Thyroid gland (tissue), 4 donors: ENCODE data around the gene ROBO4. TPM values are rescaled to one million over a fixed set of nuclear protein-coding genes. Genes with fewer than 3 reads are reported as not detected.
A peak's percentile ranks its signal among the peaks of the same experiment; 100 is the strongest.

Source experiments
- DNase-seq, 2 donors: peaks; one replicate each; pipeline ENCODE4 v3.0.0-alpha.2; 2019
- H3K27ac ChIP-seq, 3 donors: fragments of 200-600 bp; sonication (generic); 1 replicate in 2 of 3; 2 replicates in 1 of 3; pipeline ENCODE4 v1.5.1; 2016 to 2019; ENCODE audit warnings: mild to moderate bottlenecking in 1 of 3, moderate library complexity in 1 of 3
- H3K27me3 ChIP-seq: fragments of 200-600 bp; sonication (generic); one replicate; pipeline ENCODE4 v1.5.1; 2019
- H3K36me3 ChIP-seq, 2 donors: fragments of 200-600 bp; sonication (generic); one replicate each; pipeline ENCODE4 v1.5.1; 2016 to 2019
- H3K4me1 ChIP-seq, 2 donors: fragments of 200-600 bp; sonication (generic); one replicate each; pipeline ENCODE4 v1.5.1; 2017 to 2019
- H3K4me3 ChIP-seq, 3 donors: fragments of 200-600 bp; sonication (generic); replicated peaks in 1 of 3; 1 replicate in 2 of 3; 2 replicates in 1 of 3; pipeline ENCODE4 v1.5.1; 2016; ENCODE audit warnings: mild to moderate bottlenecking in 1 of 3
- H3K9me3 ChIP-seq: fragments of 200-600 bp; sonication (generic); one replicate; pipeline ENCODE4 v1.5.1; 2017
- CTCF ChIP-seq, 6 experiments: fragments of 200-600 bp in 3 of 6; fragments of 450-650 bp in 3 of 6; sonication (generic) in 3 of 6; IDR thresholded peaks; one replicate each; pipeline ENCODE4 v1.5.1; 2016 to 2019; ENCODE audit warnings: antibody characterized with exemption in 6 of 6, mild to moderate bottlenecking in 2 of 6, inconsistent platforms in 1 of 6, moderate library complexity in 1 of 6
- POLR2A ChIP-seq, 2 donors: fragments of 450-650 bp; IDR thresholded peaks; one replicate each; pipeline ENCODE4 v1.6.1; 2017; ENCODE audit warnings: antibody characterized with exemption in 2 of 2, mild to moderate bottlenecking in 2 of 2, moderate library complexity in 1 of 2
- WGBS, 2 donors: methylation state at CpG; one replicate each; pipeline ENCODE4 v1.1.5; 2017; 5-methylcytosine and 5-hydroxymethylcytosine counted together
- intact Hi-C: fragments of 100-400 bp; cut with DNase I; formaldehyde crosslinking; loops from one replicate; pipeline ENCODE4 v1.15.1; 2023
- total RNA-seq, 4 donors: library from RNA; depleted of rRNA; stranded (reverse); fragments of >200 nt; gene quantifications; one replicate each; pipeline ENCODE4 v1.2.3, GENCODE V29; 2016

Gene ROBO4
- total RNA-seq, 4 donors from 2014 or later = 12.3 to 47.6 (median 32.6) TPM

GRCh38 chr11:124902616-124903015 lies 5.0 kb upstream of the ROBO4 start:
- no peak for DNase-seq
- Histone ChIP-seq H3K27me3 (no peaks in the 10 kb centered on the region), H3K4me3 (no peak overlapping the region), H3K4me1 (peaks cover 0 to 20% of the 10 kb centered on the region in 2 donors), H3K9me3 (no peaks in the 10 kb centered on the region), H3K27ac (no peak overlapping the region), H3K36me3 (no peaks in the 10 kb centered on the region)
- TF ChIP-seq POLR2A (IDR thresholded peaks at IDR 0.05) = no peak
- TF ChIP-seq CTCF (IDR thresholded peaks at IDR 0.05) = no peak
- intact Hi-C loops = no loop called here
- WGBS, 2 donors = 94 to 98% methylated on average over 1 of the region's 1 CpG

GRCh38 chr11:124900464-124900863 lies 2.8 kb upstream of the ROBO4 start:
- no peaks in the 10 kb centered on the region for H3K9me3 ChIP-seq
- 64 to 77% methylated on average over 4 to 5 of the region's 5 CpGs for WGBS, 2 donors
- H3K27ac ChIP-seq = peak overlapping the region in 2 of 3 donors; percentile 58 to 80
- TF ChIP-seq POLR2A (IDR thresholded peaks at IDR 0.05) (no peak), CTCF (IDR thresholded peaks at IDR 0.05) (no peak)
- H3K27me3 ChIP-seq = no peaks in the 10 kb centered on the region
- H3K4me3 ChIP-seq = no peak overlapping the region
- no peaks in the 10 kb centered on the region for H3K36me3 ChIP-seq
- H3K4me1 ChIP-seq = peaks cover 0 to 20% of the 10 kb centered on the region in 2 donors
- intact Hi-C loops = no loop called here
- DNase-seq = peak; percentile 28 to 35

GRCh38 chr11:124899383-124900145 lies 1.9 kb upstream of the ROBO4 start:
- DNase-seq = no peak
- Histone ChIP-seq H3K36me3 (no peaks in the 10 kb centered on the region), H3K27me3 (no peaks in the 10 kb centered on the region), H3K4me1 (peaks cover 0 to 20% of the 10 kb centered on the region in 2 donors), H3K9me3 (no peaks in the 10 kb centered on the region), H3K27ac (peak overlapping the region; percentile 63 to 80 (median 67)), H3K4me3 (no peak overlapping the region)
- WGBS, 2 donors = 56 to 64% methylated on average over 6 of the region's 6 CpGs
- intact Hi-C loops = no loop called here
- TF ChIP-seq CTCF (IDR thresholded peaks at IDR 0.05) = no peak
- TF ChIP-seq POLR2A (IDR thresholded peaks at IDR 0.05) = no peak

DNA sequence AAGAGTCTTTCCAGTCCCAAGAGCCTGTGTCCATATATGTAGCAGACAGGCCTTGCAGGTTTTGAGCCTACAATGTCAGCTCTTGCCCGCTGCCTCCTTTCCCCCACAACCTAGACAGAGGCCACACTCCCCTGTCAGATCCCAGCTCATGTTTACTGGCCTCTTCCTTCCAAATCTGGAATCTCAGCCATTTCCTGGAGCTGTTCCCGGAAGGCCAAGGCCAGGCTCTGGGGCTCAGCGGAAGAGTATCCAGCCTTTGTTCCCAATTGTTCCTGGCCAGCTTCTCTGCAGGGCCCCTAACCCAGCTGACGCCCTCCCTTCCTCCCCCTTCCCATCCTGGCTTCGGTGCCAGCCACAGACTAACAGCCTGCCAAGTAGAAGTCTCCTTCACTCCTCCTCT lies 1.0 kb upstream of the ROBO4 start:
- Histone ChIP-seq H3K27ac (peak overlapping the region; percentile 63 to 80 (median 67)), H3K36me3 (no peaks in the 10 kb centered on the region), H3K27me3 (no peaks in the 10 kb centered on the region), H3K4me3 (no peak overlapping the region), H3K4me1 (peaks cover 0 to 20% of the 10 kb centered on the region in 2 donors), H3K9me3 (no peaks in the 10 kb centered on the region)
- intact Hi-C loops = no loop called here
- TF ChIP-seq POLR2A (IDR thresholded peaks at IDR 0.05) (no peak), CTCF (IDR thresholded peaks at IDR 0.05) (no peak)
- DNase-seq = peak in 1 of 2 donors; percentile 27
- WGBS, 2 donors = 33 to 35% methylated on average over 5 of the region's 5 CpGs

DNA sequence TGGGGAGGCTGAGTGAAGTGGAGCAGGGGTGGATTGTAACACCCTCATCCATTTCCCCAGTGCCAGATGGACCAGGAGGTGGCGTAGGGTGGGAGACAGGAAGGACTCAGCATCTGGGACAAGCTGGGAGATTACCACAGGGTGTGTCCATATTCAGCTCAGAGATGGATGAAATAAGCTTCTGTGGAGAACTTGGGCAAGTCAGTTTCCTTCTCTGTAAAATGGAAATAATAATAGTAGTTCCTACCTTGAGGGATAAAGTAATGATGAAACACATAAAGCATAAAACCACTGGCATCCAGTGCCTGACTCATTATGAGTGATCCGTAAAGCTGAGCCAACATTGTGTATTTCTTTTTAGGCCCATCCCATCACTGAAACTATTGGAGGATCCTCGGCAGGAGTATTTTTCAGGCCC lies 607 bp upstream of the ROBO4 start:
- H3K9me3 ChIP-seq = no peaks in the 10 kb centered on the region
- peak overlapping the region; percentile 63 to 80 (median 67) for H3K27ac ChIP-seq
- H3K36me3 ChIP-seq = no peaks in the 10 kb centered on the region
- TF ChIP-seq CTCF (IDR thresholded peaks at IDR 0.05) (no peak), POLR2A (IDR thresholded peaks at IDR 0.05) (no peak)
- peaks cover 0 to 20% of the 10 kb centered on the region in 2 donors for H3K4me1 ChIP-seq
- intact Hi-C loops = no loop called here
- WGBS, 2 donors = 64 to 65% methylated on average over 3 of the region's 3 CpGs
- H3K27me3 ChIP-seq = no peaks in the 10 kb centered on the region
- H3K4me3 ChIP-seq = no peak overlapping the region
- no peak for DNase-seq
